HG03025 (cell line): ENCODE results near the gene AGPAT4.

Experiments used
- ATAC-seq: cut with Tn5 transposase; IDR thresholded peaks from one replicate; pipeline ENCODE4 v1.9.1; 2021; ENCODE audit warnings: mild to moderate bottlenecking, moderate library complexity; ENCODE audit not compliant: unreplicated experiment, low FRiP score

AGPAT4 gene

GRCh38 chr6:161290751-161291150 lies 16.9 kb upstream of the AGPAT4 start:
- ATAC-seq = no peak

GRCh38 chr6:161284653-161285052 lies 10.8 kb upstream of the AGPAT4 start:
- no peak for ATAC-seq

GRCh38 chr6:161281092-161281491 lies 7.2 kb upstream of the AGPAT4 start:
- ATAC-seq = no peak

- ATAC-seq = no peak
Measured at GRCh38 chr6:161279677-161280415, 6.0 kb upstream of the AGPAT4 start.

- no peak for ATAC-seq
Measured at GRCh38 chr6:161276605-161277155, 2.8 kb upstream of the AGPAT4 start.

- ATAC-seq = no peak
Measured at GRCh38 chr6:161274898-161275297, 1.0 kb upstream of the AGPAT4 start.

- no peak for ATAC-seq
Measured at GRCh38 chr6:161274488-161274858, 612 bp upstream of the AGPAT4 start.

GRCh38 chr6:161273274-161273751 lies 548 bp downstream of the AGPAT4 start:
- no peak for ATAC-seq

GRCh38 chr6:161272635-161273273 lies 1.1 kb downstream of the AGPAT4 start:
- no peak for ATAC-seq

- ATAC-seq = no peak
Measured at GRCh38 chr6:161271343-161272030, 2.4 kb downstream of the AGPAT4 start.

GRCh38 chr6:161270116-161270515 lies 3.7 kb downstream of the AGPAT4 start:
- no peak for ATAC-seq

- ATAC-seq = no peak
Measured at GRCh38 chr6:161269310-161269709, 4.6 kb downstream of the AGPAT4 start.

GRCh38 chr6:161268531-161269210 lies 5.2 kb downstream of the AGPAT4 start:
- ATAC-seq = no peak

GRCh38 chr6:161266513-161267230 lies 7.2 kb downstream of the AGPAT4 start:
- ATAC-seq = no peak

GRCh38 chr6:161265975-161266374 lies 7.9 kb downstream of the AGPAT4 start:
- ATAC-seq = no peak

GRCh38 chr6:161265554-161265953 lies 8.3 kb downstream of the AGPAT4 start:
- no peak for ATAC-seq

GRCh38 chr6:161264181-161264580 lies 9.7 kb downstream of the AGPAT4 start:
- ATAC-seq = no peak

- ATAC-seq = no peak
Measured at GRCh38 chr6:161261816-161262215, 12.0 kb downstream of the AGPAT4 start.

- ATAC-seq = no peak
Measured at GRCh38 chr6:161261325-161261724, 12.5 kb downstream of the AGPAT4 start.

- ATAC-seq = no peak
Measured at GRCh38 chr6:161259302-161259701, 14.6 kb downstream of the AGPAT4 start.
